Urinary bladder (tissue), 4 donors: ENCODE measurements around the gene STPG1. TPM values are rescaled to one million over a fixed set of nuclear protein-coding genes. Genes with fewer than 3 reads are reported as not detected.

Source experiments
- DNase-seq: peaks from one replicate; pipeline ENCODE4 v3.0.0-alpha.2; 2015; ENCODE audit errors: extremely low spot score
- H3K27ac ChIP-seq: one replicate; pipeline ENCODE4 v1.5.1; 2013; ENCODE audit warnings: low read depth, mild to moderate bottlenecking, moderate library complexity
- H3K36me3 ChIP-seq: one replicate; pipeline ENCODE4 v1.6.1; 2013; ENCODE audit warnings: mild to moderate bottlenecking, moderate library complexity; ENCODE audit not compliant: insufficient read depth
- H3K4me1 ChIP-seq: one replicate; pipeline ENCODE4 v1.6.1; 2013; ENCODE audit warnings: mild to moderate bottlenecking, moderate library complexity; ENCODE audit not compliant: insufficient read depth
- H3K4me3 ChIP-seq: one replicate; pipeline ENCODE4 v1.5.1; 2013; ENCODE audit warnings: low read depth, low read length
- WGBS: extraction: QIAGEN DNeasy Blood & Tissue Kit; methylation state at CpG from one replicate; pipeline ENCODE4 v1.1.7; 2013; 5-methylcytosine and 5-hydroxymethylcytosine counted together
- polyA plus RNA-seq: library from polyadenylated mRNA; stranded (reverse); fragments of 200-250 nt; gene quantifications from one replicate; pipeline ENCODE4 v1.2.3, GENCODE V29; 2013
- total RNA-seq: library from RNA; depleted of rRNA; stranded (reverse); fragments of >200 nt; gene quantifications from one replicate; pipeline ENCODE4 v1.2.3, GENCODE V29; 2014
- donor health status: healthy with polysubstance abuse.
- donor health status: healthy.

The STPG1 gene
- total and polyA plus RNA-seq, 2 donors, result 2.4 to 4.6 TPM

- Histone ChIP-seq H3K36me3 (no peaks in the 10 kb centered on the region), H3K4me3 (no peak overlapping the region), H3K27ac (no peak overlapping the region), H3K4me1 (no peaks in the 10 kb centered on the region)
- no peak for DNase-seq
- 25% methylated on average over 2 of the region's 2 CpGs for WGBS
Observed at GRCh38 chr1:24364605-24364974, 49.0 kb downstream of the STPG1 start.

- Histone ChIP-seq H3K4me3 (no peak overlapping the region), H3K4me1 (no peaks in the 10 kb centered on the region), H3K27ac (no peak overlapping the region), H3K36me3 (no peaks in the 10 kb centered on the region)
- DNase-seq, result no peak
- 81% methylated on average over 7 of the region's 7 CpGs for WGBS
Observed at GRCh38 chr1:24363994-24364393, 49.6 kb downstream of the STPG1 start.

- no peaks in the 10 kb centered on the region for H3K4me1 ChIP-seq
- H3K4me3 ChIP-seq, result no peak overlapping the region
- H3K27ac ChIP-seq, result no peak overlapping the region
- DNase-seq, result no peak
- H3K36me3 ChIP-seq, result no peaks in the 10 kb centered on the region
- WGBS, result 74% methylated on average over 4 of the region's 4 CpGs
Observed at GRCh38 chr1:24362982-24363614, 50.5 kb downstream of the STPG1 start.

GRCh38 chr1:24362396-24362795 lies 51.2 kb downstream of the STPG1 start:
- DNase-seq, result no peak
- no peak overlapping the region for H3K27ac ChIP-seq
- no peak overlapping the region for H3K4me3 ChIP-seq
- H3K36me3 ChIP-seq, result no peaks in the 10 kb centered on the region
- no peaks in the 10 kb centered on the region for H3K4me1 ChIP-seq
- WGBS, result 92% methylated on average over 2 of the region's 2 CpGs

- 97% methylated on average over 3 of the region's 3 CpGs for WGBS
- Histone ChIP-seq H3K36me3 (no peaks in the 10 kb centered on the region), H3K4me1 (no peaks in the 10 kb centered on the region), H3K4me3 (no peak overlapping the region), H3K27ac (no peak overlapping the region)
- DNase-seq, result no peak
Observed at GRCh38 chr1:24361811-24362210, 51.8 kb downstream of the STPG1 start.

- WGBS, result 94% methylated on average over 10 of the region's 10 CpGs
- no peaks in the 10 kb centered on the region for H3K36me3 ChIP-seq
- H3K27ac ChIP-seq, result no peak overlapping the region
- no peak for DNase-seq
- H3K4me1 ChIP-seq, result no peaks in the 10 kb centered on the region
- H3K4me3 ChIP-seq, result no peak overlapping the region
Observed at GRCh38 chr1:24360681-24361080, 52.9 kb downstream of the STPG1 start.

GRCh38 chr1:24357038-24357437 lies 56.5 kb downstream of the STPG1 start:
- Histone ChIP-seq H3K4me1 (no peaks in the 10 kb centered on the region), H3K36me3 (no peaks in the 10 kb centered on the region), H3K4me3 (no peak overlapping the region), H3K27ac (no peak overlapping the region)
- 93% methylated on average over 7 of the region's 7 CpGs for WGBS
- DNase-seq, result no peak

GRCh38 chr1:24355466-24355865 lies 58.1 kb downstream of the STPG1 start:
- no peak overlapping the region for H3K4me3 ChIP-seq
- 70% methylated on average over 3 of the region's 3 CpGs for whole genome bisulfite sequencing
- H3K27ac ChIP-seq, result no peak overlapping the region
- no peak for DNase-seq
- H3K36me3 ChIP-seq, result no peaks in the 10 kb centered on the region
- no peaks in the 10 kb centered on the region for H3K4me1 ChIP-seq

GRCh38 chr1:24353292-24353891 lies 60.2 kb downstream of the STPG1 start:
- DNase-seq, result no peak
- WGBS, result 96% methylated on average over 4 of the region's 4 CpGs
- H3K4me3 ChIP-seq, result no peak overlapping the region
- no peak overlapping the region for H3K27ac ChIP-seq
- no peaks in the 10 kb centered on the region for H3K4me1 ChIP-seq
- H3K36me3 ChIP-seq, result no peaks in the 10 kb centered on the region

GRCh38 chr1:24351918-24352627 lies 61.5 kb downstream of the STPG1 start:
- 66% methylated on average over 7 of the region's 7 CpGs for WGBS
- H3K4me1 ChIP-seq, result no peaks in the 10 kb centered on the region
- no peak overlapping the region for H3K27ac ChIP-seq
- H3K4me3 ChIP-seq, result no peak overlapping the region
- no peak for DNase-seq
- no peaks in the 10 kb centered on the region for H3K36me3 ChIP-seq

GRCh38 chr1:24351247-24351646 lies 62.3 kb downstream of the STPG1 start:
- no peak for DNase-seq
- H3K27ac ChIP-seq, result no peak overlapping the region
- WGBS, result 84% methylated on average over 4 of the region's 4 CpGs

GRCh38 chr1:24349891-24350290 lies 63.7 kb downstream of the STPG1 start:
- H3K4me3 ChIP-seq, result no peak overlapping the region
- no peaks in the 10 kb centered on the region for H3K4me1 ChIP-seq
- H3K36me3 ChIP-seq, result no peaks in the 10 kb centered on the region
- no peak overlapping the region for H3K27ac ChIP-seq
- 89% methylated on average over 2 of the region's 2 CpGs for WGBS
- DNase-seq, result no peak

More at GRCh38 chr1:24351247-24351646, 62.3 kb downstream of the STPG1 start:
- Histone ChIP-seq H3K4me1 (no peaks in the 10 kb centered on the region), H3K4me3 (no peak overlapping the region), H3K36me3 (no peaks in the 10 kb centered on the region)

GRCh38 chr1:24348196-24348595 lies 65.4 kb downstream of the STPG1 start:
- Histone ChIP-seq H3K36me3 (no peaks in the 10 kb centered on the region), H3K4me3 (no peak overlapping the region), H3K4me1 (no peaks in the 10 kb centered on the region), H3K27ac (no peak overlapping the region)
- 90% methylated on average over 10 of the region's 10 CpGs for WGBS
- no peak for DNase-seq
